Measurements from ENCODE around the gene C6orf163.

Gene C6orf163

DNA sequence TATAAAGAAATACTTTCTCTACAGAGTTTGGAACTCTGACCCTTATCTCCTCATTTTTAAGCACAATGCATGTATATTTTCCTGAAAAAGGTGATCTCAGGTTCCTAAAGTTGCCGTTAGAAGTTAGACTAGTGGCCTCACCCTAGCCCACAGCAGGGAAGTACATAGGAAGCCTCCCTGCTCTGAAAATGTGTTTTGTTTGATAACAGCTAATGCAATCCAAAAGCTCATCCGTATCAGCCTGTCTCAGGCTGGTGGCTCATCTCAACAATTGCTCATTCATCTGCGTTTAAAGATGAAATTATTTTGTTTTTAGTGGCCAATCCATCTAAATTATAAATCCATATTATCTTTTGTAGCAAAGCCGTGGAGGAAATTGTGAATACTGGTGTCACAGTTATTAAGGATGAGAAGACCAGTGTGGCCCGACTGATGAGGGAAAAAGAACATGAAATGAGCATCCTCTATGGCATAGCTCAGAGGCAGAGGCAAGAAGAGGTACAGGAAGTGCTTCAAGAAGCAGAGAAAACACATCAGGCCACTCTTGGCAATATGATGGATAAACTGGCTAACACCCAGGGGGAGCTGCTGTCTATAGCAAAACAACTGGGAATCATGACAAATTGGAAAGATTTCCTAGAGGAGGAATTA is 20.1 kb downstream of the C6orf163 start:
- H3K4me3 ChIP-seq (ENCODE audit: low read depth, low read length), result no peak overlapping the region
- no peak for DNase-seq (ENCODE audit: low read depth)
- TF ChIP-seq, protein P1, sequence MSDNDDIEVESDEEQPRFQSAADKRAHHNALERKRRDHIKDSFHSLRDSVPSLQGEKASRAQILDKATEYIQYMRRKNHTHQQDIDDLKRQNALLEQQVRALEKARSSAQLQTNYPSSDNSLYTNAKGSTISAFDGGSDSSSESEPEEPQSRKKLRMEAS (IDR thresholded peaks at IDR 0.05; ENCODE audit: low read depth, low read length), result no peak
- TF ChIP-seq POLR2A (IDR thresholded peaks at IDR 0.05; ENCODE audit: extremely low read depth, insufficient read length) (no peak), MYC (IDR thresholded peaks at IDR 0.05; ENCODE audit: low read depth, low read length) (no peak)
- TF ChIP-seq, protein P2, sequence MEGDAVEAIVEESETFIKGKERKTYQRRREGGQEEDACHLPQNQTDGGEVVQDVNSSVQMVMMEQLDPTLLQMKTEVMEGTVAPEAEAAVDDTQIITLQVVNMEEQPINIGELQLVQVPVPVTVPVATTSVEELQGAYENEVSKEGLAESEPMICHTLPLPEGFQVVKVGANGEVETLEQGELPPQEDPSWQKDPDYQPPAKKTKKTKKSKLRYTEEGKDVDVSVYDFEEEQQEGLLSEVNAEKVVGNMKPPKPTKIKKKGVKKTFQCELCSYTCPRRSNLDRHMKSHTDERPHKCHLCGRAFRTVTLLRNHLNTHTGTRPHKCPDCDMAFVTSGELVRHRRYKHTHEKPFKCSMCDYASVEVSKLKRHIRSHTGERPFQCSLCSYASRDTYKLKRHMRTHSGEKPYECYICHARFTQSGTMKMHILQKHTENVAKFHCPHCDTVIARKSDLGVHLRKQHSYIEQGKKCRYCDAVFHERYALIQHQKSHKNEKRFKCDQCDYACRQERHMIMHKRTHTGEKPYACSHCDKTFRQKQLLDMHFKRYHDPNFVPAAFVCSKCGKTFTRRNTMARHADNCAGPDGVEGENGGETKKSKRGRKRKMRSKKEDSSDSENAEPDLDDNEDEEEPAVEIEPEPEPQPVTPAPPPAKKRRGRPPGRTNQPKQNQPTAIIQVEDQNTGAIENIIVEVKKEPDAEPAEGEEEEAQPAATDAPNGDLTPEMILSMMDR (IDR thresholded peaks at IDR 0.05; ENCODE audit: low read depth, low read length), result no peak

DNA sequence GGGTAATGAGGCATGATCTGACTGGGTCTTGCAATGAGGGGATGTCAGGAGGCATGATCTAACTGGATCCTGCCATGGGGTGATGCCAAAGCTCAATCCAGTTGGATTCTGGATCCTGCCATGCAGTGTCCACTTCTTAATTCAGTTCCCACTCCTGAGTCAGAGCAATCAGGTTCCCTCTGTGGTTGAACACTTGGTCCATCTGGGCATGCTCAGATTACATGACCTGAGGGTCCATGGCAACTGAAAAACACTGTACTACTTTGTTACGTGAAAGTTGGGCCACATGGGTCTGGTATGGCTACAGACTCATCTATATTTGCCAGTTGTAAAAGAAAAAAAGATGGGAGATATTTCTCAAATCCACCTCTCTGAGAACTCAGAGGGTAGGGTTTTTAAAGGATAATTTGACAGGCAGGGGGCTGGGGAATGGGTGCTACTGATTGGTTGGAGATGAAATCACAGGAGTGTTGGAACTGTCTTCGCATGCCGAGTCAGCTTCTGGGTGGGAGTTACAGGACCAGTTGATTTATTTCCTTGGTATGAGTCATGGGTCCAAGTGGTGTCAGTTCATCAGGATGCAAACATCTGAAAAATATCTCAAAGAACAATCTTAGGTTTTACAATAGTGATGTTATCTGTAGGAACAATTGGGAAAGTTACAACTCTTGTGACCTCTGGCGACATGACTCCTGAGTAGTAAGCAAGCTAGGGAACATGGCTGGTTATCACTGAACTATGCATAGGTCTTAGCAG is 21.6 kb downstream of the C6orf163 start:
- H3K4me3 ChIP-seq (ENCODE audit: low read depth, low read length), result no peak overlapping the region
- TF ChIP-seq, protein P2 (IDR thresholded peaks at IDR 0.05; ENCODE audit: low read depth, low read length), result no peak
- no peak for TF ChIP-seq POLR2A (IDR thresholded peaks at IDR 0.05; ENCODE audit: extremely low read depth, insufficient read length)
- TF ChIP-seq, protein P1 (IDR thresholded peaks at IDR 0.05; ENCODE audit: low read depth, low read length), result no peak
- DNase-seq (ENCODE audit: low read depth), result no peak

DNA sequence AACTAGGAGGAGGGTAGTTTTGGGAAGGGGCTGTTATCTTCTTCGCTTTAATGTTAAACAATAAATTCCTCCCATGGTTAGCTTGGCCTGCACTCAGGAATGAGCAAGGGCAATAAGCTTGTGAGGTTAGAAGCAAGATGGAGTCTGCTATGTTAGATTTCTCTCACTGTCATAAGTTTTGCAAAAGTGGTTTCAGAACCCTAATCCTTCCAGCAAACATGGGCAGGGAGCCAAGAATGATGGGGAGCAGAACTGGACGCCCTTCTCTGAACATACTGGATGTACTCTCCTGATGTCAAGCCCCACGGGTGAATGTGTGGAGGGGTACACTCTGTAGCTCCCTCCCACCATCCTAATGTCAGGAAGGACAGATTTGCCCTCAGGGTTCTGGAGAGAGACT is 22.3 kb downstream of the C6orf163 start:
- DNase-seq (ENCODE audit: low read depth), result no peak
- no peak for TF ChIP-seq POLR2A (IDR thresholded peaks at IDR 0.05; ENCODE audit: extremely low read depth, insufficient read length)
- TF ChIP-seq, protein P1 (IDR thresholded peaks at IDR 0.05; ENCODE audit: low read depth, low read length), result no peak
- TF ChIP-seq, protein P2 (IDR thresholded peaks at IDR 0.05; ENCODE audit: low read depth, low read length), result no peak
- no peak for TF ChIP-seq MYC (IDR thresholded peaks at IDR 0.05; ENCODE audit: low read depth, low read length)
- no peak overlapping the region for H3K4me3 ChIP-seq (ENCODE audit: low read depth, low read length)

DNA sequence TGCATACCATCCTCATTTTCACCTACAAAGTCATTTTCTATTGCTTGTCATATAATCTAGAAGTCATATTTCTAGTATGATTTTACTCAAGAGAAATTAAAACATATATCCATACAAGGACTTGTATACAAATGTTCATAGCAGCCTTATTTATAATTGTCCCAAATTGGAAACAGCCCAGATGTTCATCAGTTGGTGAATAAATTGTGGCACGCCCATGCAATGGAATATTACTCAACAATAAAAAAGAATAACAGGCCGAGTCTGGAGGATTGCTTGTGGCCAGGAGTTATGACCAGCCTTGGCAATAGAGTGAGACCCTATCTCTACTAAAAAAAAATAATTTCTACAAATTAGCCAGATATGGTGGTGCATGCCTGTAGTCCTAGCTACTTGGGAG is 28.8 kb downstream of the C6orf163 start:
- TF ChIP-seq MYC (IDR thresholded peaks at IDR 0.05; ENCODE audit: low read depth, low read length) (no peak), POLR2A (IDR thresholded peaks at IDR 0.05; ENCODE audit: extremely low read depth, insufficient read length) (no peak)
- TF ChIP-seq, protein P1 (IDR thresholded peaks at IDR 0.05; ENCODE audit: low read depth, low read length), result no peak
- TF ChIP-seq, protein P2 (IDR thresholded peaks at IDR 0.05; ENCODE audit: low read depth, low read length), result no peak
- H3K4me3 ChIP-seq (ENCODE audit: low read depth, low read length), result no peak overlapping the region
- DNase-seq (ENCODE audit: low read depth), result no peak

DNA sequence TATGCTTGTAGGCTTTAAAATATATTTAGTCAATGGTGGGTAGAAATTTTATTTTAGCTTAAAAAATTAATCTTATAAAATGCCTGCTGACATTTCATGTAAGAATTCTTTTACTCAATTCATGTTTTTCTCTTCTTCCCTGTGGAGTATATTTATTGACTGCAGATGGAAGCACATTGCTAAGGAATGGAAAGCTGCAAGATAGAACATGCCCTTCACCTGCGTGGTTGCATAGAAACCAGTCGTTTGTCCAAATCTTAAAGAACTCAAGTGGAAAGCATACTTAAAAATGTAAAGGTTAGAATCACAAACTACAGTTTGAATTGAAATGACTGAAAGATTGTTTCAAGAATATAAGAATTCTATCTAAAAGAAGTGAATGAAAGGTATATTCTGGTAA is 30.7 kb downstream of the C6orf163 start:
- DNase-seq (ENCODE audit: low read depth), result no peak
- TF ChIP-seq, protein P2 (IDR thresholded peaks at IDR 0.05; ENCODE audit: low read depth, low read length), result no peak
- TF ChIP-seq POLR2A (IDR thresholded peaks at IDR 0.05; ENCODE audit: extremely low read depth, insufficient read length), result no peak
- TF ChIP-seq, protein P1 (IDR thresholded peaks at IDR 0.05; ENCODE audit: low read depth, low read length), result no peak
- TF ChIP-seq MYC (IDR thresholded peaks at IDR 0.05; ENCODE audit: low read depth, low read length), result no peak
- H3K4me3 ChIP-seq (ENCODE audit: low read depth, low read length), result no peak overlapping the region
